ENCODE data around the gene ARFIP1. TPM values are rescaled to one million over a fixed set of nuclear protein-coding genes. Genes with fewer than 3 reads are reported as not detected.
"Not testable (repeated sequence)": the region's sequence is repeated elsewhere in the genome, so short reads cannot be mapped to it uniquely, and the experiment has no call there.

Gene ARFIP1
- total and polyA plus RNA-seq, 12 donors = 7.4 to 18.7 (median 14.9) TPM

DNA sequence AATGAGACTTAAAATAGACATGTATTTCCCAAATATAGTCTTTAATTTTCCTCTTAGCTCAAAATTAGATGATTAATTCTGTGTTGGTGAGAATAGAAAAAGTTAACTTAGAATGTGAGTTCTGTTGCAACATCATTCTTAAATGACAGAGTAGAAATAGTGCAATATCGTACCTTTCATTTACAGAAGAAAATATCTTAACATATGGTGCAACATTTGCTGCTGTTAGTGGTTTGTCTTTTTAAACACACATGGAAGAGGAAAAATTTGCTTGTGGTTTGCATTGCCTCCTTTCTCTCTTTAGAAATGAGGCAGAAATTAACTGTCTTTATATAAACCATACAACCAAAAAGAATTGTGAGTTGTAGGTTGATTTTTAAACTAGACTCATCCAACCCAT is 117.1 kb downstream of the ARFIP1 start:
- TF ChIP-seq, protein P1, sequence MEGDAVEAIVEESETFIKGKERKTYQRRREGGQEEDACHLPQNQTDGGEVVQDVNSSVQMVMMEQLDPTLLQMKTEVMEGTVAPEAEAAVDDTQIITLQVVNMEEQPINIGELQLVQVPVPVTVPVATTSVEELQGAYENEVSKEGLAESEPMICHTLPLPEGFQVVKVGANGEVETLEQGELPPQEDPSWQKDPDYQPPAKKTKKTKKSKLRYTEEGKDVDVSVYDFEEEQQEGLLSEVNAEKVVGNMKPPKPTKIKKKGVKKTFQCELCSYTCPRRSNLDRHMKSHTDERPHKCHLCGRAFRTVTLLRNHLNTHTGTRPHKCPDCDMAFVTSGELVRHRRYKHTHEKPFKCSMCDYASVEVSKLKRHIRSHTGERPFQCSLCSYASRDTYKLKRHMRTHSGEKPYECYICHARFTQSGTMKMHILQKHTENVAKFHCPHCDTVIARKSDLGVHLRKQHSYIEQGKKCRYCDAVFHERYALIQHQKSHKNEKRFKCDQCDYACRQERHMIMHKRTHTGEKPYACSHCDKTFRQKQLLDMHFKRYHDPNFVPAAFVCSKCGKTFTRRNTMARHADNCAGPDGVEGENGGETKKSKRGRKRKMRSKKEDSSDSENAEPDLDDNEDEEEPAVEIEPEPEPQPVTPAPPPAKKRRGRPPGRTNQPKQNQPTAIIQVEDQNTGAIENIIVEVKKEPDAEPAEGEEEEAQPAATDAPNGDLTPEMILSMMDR (IDR thresholded peaks at IDR 0.05) = no peak
- no peaks in the 10 kb centered on the region for H3K4me1 ChIP-seq
- no peaks in the 10 kb centered on the region for H3K27me3 ChIP-seq
- DNase-seq = no peak
- ATAC-seq = no peak
- intact Hi-C loops (cut with DNase I) = no loop called here
- no peak overlapping the region for H3K27ac ChIP-seq
- H3K36me3 ChIP-seq = peaks cover 0 to 50% (median 4%) of the 10 kb centered on the region in 9 donors
- WGBS, 2 donors = 81 to 96% methylated on average over 1 of the region's 1 CpG
- H3K4me3 ChIP-seq = no peak overlapping the region
- H3K9me3 ChIP-seq = no peaks in the 10 kb centered on the region

- ATAC-seq; H3K9me3 ChIP-seq; H3K27ac ChIP-seq; H3K27me3 ChIP-seq; DNase-seq; H3K4me1 ChIP-seq; H3K4me3 ChIP-seq; intact Hi-C loops (cut with DNase I): not testable (repeated sequence)
- H3K36me3 ChIP-seq = peaks cover 0 to 37% (median 2%) of the 10 kb centered on the region in 9 donors
- WGBS, 2 donors = 94 to 95% methylated on average over 6 of the region's 6 CpGs
These were observed 118.4 kb downstream of the ARFIP1 start for GRCh38 chr4:152898133-152898532.

- no peaks in the 10 kb centered on the region for H3K27me3 ChIP-seq
- no peaks in the 10 kb centered on the region for H3K9me3 ChIP-seq
- DNase-seq (no peak), ATAC-seq (no peak)
- peaks cover 0 to 32% (median 0%) of the 10 kb centered on the region in 9 donors for H3K36me3 ChIP-seq
- H3K4me1 ChIP-seq = no peaks in the 10 kb centered on the region
- intact Hi-C loops (cut with DNase I) = no loop called here
- no peak overlapping the region for H3K4me3 ChIP-seq
- TF ChIP-seq, protein P1 (IDR thresholded peaks at IDR 0.05) = no peak
- H3K27ac ChIP-seq = no peak overlapping the region
These were observed 118.9 kb downstream of the ARFIP1 start for GRCh38 chr4:152898606-152899005.

GRCh38 chr4:152900395-152900794 is 120.6 kb downstream of the ARFIP1 start:
- no peaks in the 10 kb centered on the region for H3K27me3 ChIP-seq
- no peak for DNase-seq

GRCh38 chr4:152901205-152901604 is 121.5 kb downstream of the ARFIP1 start:
- 71 to 75% methylated on average over 3 of the region's 3 CpGs for WGBS, 2 donors
- no peak overlapping the region for H3K27ac ChIP-seq

More at GRCh38 chr4:152900395-152900794, 120.6 kb downstream of the ARFIP1 start:
- TF ChIP-seq, protein P1 (IDR thresholded peaks at IDR 0.05) = no peak
- Histone ChIP-seq H3K4me1 (no peaks in the 10 kb centered on the region), H3K36me3 (peaks cover 0 to 29% (median 0%) of the 10 kb centered on the region in 9 donors), H3K4me3 (no peak overlapping the region), H3K27ac (no peak overlapping the region), H3K9me3 (no peaks in the 10 kb centered on the region)
- ATAC-seq = no peak
- intact Hi-C loops (cut with DNase I) = no loop called here

More at GRCh38 chr4:152901205-152901604, 121.5 kb downstream of the ARFIP1 start:
- Histone ChIP-seq H3K36me3 (peaks cover 0 to 29% (median 0%) of the 10 kb centered on the region in 9 donors), H3K4me3 (no peak overlapping the region), H3K9me3 (no peaks in the 10 kb centered on the region), H3K4me1 (no peaks in the 10 kb centered on the region), H3K27me3 (no peaks in the 10 kb centered on the region)
- no peak for DNase-seq
- intact Hi-C loops (cut with DNase I) = no loop called here
- no peak for ATAC-seq
- TF ChIP-seq, protein P1 (IDR thresholded peaks at IDR 0.05) = no peak

Measured in heart right ventricle (tissue), 16 donors.